H9 (cell line): ENCODE results near the gene MFSD11. TPM values are rescaled to one million over a fixed set of nuclear protein-coding genes. Genes with fewer than 3 reads are reported as not detected.

Experiments
- DNase-seq: peaks from one replicate; pipeline ENCODE4 v3.0.0-alpha.2; 2017
- H2AFZ ChIP-seq: one replicate; pipeline ENCODE4 v1.6.1; 2013; ENCODE audit warnings: mild to moderate bottlenecking, low read length, control low read depth, moderate library complexity
- H2AK5ac ChIP-seq: 2 replicates; pipeline ENCODE4 v1.6.1; 2013; ENCODE audit warnings: low read length, control low read depth, mixed read lengths; ENCODE audit not compliant: insufficient read length
- H2BK120ac ChIP-seq: one replicate; pipeline ENCODE4 v1.6.1; 2013; ENCODE audit warnings: low read depth, mild to moderate bottlenecking, low read length, control low read depth, inconsistent platforms; ENCODE audit not compliant: poor library complexity, severe bottlenecking
- H2BK12ac ChIP-seq: 2 replicates; pipeline ENCODE4 v1.6.1; 2013; ENCODE audit warnings: low read length, control low read depth, mixed read lengths, low read depth; ENCODE audit not compliant: insufficient read length
- H2BK15ac ChIP-seq: 2 replicates; pipeline ENCODE4 v1.6.1; 2013; ENCODE audit warnings: low read depth, low read length, control low read depth
- H2BK20ac ChIP-seq: one replicate; pipeline ENCODE4 v1.6.1; 2013; ENCODE audit warnings: low read depth, mild to moderate bottlenecking, low read length, control low read depth, inconsistent platforms; ENCODE audit not compliant: poor library complexity, severe bottlenecking
- H2BK5ac ChIP-seq: 2 replicates; pipeline ENCODE4 v1.6.1; 2013; ENCODE audit warnings: low read length, control low read depth, mixed read lengths; ENCODE audit not compliant: insufficient read length
- H3K14ac ChIP-seq: 2 replicates; pipeline ENCODE4 v1.6.1; 2013; ENCODE audit warnings: low read length, control low read depth; ENCODE audit not compliant: insufficient read depth
- H3K18ac ChIP-seq: 2 replicates; pipeline ENCODE4 v1.6.1; 2013; ENCODE audit warnings: low read depth, mild to moderate bottlenecking, mixed read lengths, low read length, control low read depth; ENCODE audit not compliant: insufficient read length
- H3K23ac ChIP-seq: 2 replicates; pipeline ENCODE4 v1.6.1; 2013; ENCODE audit warnings: low read length, control low read depth, mixed read lengths, low read depth; ENCODE audit not compliant: insufficient read length
- H3K23me2 ChIP-seq: 2 replicates; pipeline ENCODE4 v1.6.1; 2013; ENCODE audit warnings: low read depth, mild to moderate bottlenecking, mixed read lengths, low read length, control low read depth; ENCODE audit not compliant: insufficient read length, poor library complexity, severe bottlenecking
- H3K27ac ChIP-seq: 2 replicates; pipeline ENCODE4 v1.5.1; 2013; ENCODE audit warnings: low read length, control low read depth, mixed read lengths, low read depth; ENCODE audit not compliant: insufficient read length
- H3K27me3 ChIP-seq: 2 replicates; pipeline ENCODE4 v1.6.1; 2013; ENCODE audit warnings: low read length, control low read depth, inconsistent platforms; ENCODE audit not compliant: insufficient read depth
- H3K4ac ChIP-seq: 2 replicates; pipeline ENCODE4 v1.6.1; 2013; ENCODE audit warnings: low read depth, mild to moderate bottlenecking, control low read depth, inconsistent platforms, low read length, moderate library complexity
- H3K4me1 ChIP-seq: 2 replicates; pipeline ENCODE4 v1.6.1; 2013; ENCODE audit warnings: low read length, control low read depth, inconsistent platforms; ENCODE audit not compliant: insufficient read depth
- H3K4me2 ChIP-seq: 2 replicates; pipeline ENCODE4 v1.6.1; 2013; ENCODE audit warnings: low read length, control low read depth, mixed read lengths; ENCODE audit not compliant: insufficient read length, insufficient read depth
- H3K56ac ChIP-seq: 2 replicates; pipeline ENCODE4 v1.6.1; 2013; ENCODE audit warnings: low read depth, mild to moderate bottlenecking, mixed read lengths, low read length, control low read depth; ENCODE audit not compliant: insufficient read length
- H3K79me1 ChIP-seq: 2 replicates; pipeline ENCODE4 v1.6.1; 2013; ENCODE audit warnings: low read depth, mild to moderate bottlenecking, moderate library complexity, low read length, control low read depth, inconsistent platforms; ENCODE audit not compliant: insufficient read depth, poor library complexity, severe bottlenecking
- H3K79me2 ChIP-seq: 2 replicates; pipeline ENCODE4 v1.6.1; 2013; ENCODE audit warnings: low read length, control low read depth, inconsistent platforms; ENCODE audit not compliant: insufficient read depth
- H3K9ac ChIP-seq: 2 replicates; pipeline ENCODE4 v1.6.1; 2013; ENCODE audit warnings: low read length, control low read depth, mixed read lengths; ENCODE audit not compliant: insufficient read length; ENCODE audit errors: extremely low read depth
- H3K9me3 ChIP-seq: one replicate; pipeline ENCODE4 v1.6.1; 2013; ENCODE audit warnings: low read depth, low read length, inconsistent platforms; ENCODE audit not compliant: control insufficient read depth
- H3T11ph ChIP-seq: one replicate; pipeline ENCODE4 v1.6.1; 2013; ENCODE audit warnings: mild to moderate bottlenecking, low read length, control low read depth, inconsistent platforms
- H4K20me1 ChIP-seq: one replicate; pipeline ENCODE4 v1.6.1; 2013; ENCODE audit not compliant: control insufficient read depth, insufficient read length, insufficient read depth
- H4K5ac ChIP-seq: 2 replicates; pipeline ENCODE4 v1.6.1; 2013; ENCODE audit warnings: low read depth, mild to moderate bottlenecking, mixed read lengths, low read length, control low read depth; ENCODE audit not compliant: insufficient read length
- H4K8ac ChIP-seq: replicated peaks from 2 replicates; pipeline ENCODE4 v1.6.1; 2013; ENCODE audit warnings: low read length, control low read depth, mixed read lengths, low read depth; ENCODE audit not compliant: insufficient read length
- H4K91ac ChIP-seq: 2 replicates; pipeline ENCODE4 v1.6.1; 2013; ENCODE audit warnings: low read depth, mild to moderate bottlenecking, moderate library complexity, mixed read lengths, low read length, control low read depth; ENCODE audit not compliant: insufficient read length
- H3K27ac Mint-ChIP-seq, 3 experiments: 2 replicates in 2 of 3; 3 replicates in 1 of 3; pipeline ENCODE4 v1.8.0; 2020 to 2021; ENCODE audit warnings: mixed read lengths in 3 of 3, mild to moderate bottlenecking in 1 of 3, moderate library complexity in 1 of 3
- H3K27me3 Mint-ChIP-seq: 2 replicates; pipeline ENCODE4 v1.8.0; 2021; ENCODE audit warnings: low read depth, mild to moderate bottlenecking, moderate library complexity, mixed read lengths
- H3K36me3 Mint-ChIP-seq, 3 experiments: 2 replicates in 2 of 3; 3 replicates in 1 of 3; pipeline ENCODE4 v1.8.0; 2020 to 2021; ENCODE audit warnings: low read depth in 3 of 3, mixed read lengths in 3 of 3; ENCODE audit not compliant: insufficient read depth in 1 of 3
- H3K4me1 Mint-ChIP-seq, 2 experiments: 2 replicates each; pipeline ENCODE4 v1.8.0; 2020; ENCODE audit warnings: mixed read lengths in 2 of 2
- H3K4me3 Mint-ChIP-seq, 2 experiments: 2 replicates in 1 of 2; 3 replicates in 1 of 2; pipeline ENCODE4 v1.8.0; 2020 to 2021; ENCODE audit warnings: mild to moderate bottlenecking in 2 of 2, mixed read lengths in 2 of 2, moderate library complexity in 1 of 2
- H3K9me3 Mint-ChIP-seq, 2 experiments: 2 replicates in 1 of 2; 3 replicates in 1 of 2; pipeline ENCODE4 v1.8.0; 2020; ENCODE audit warnings: mild to moderate bottlenecking in 2 of 2, mixed read lengths in 2 of 2, moderate library complexity in 1 of 2
- CTCF ChIP-seq: fragments of 200-600 bp; sonication (generic); conservative IDR thresholded peaks from 3 replicates; pipeline ENCODE4 v1.8.0; 2021; ENCODE audit warnings: antibody characterized with exemption, mild to moderate bottlenecking
- WGBS: extraction: QIAGEN DNeasy Blood & Tissue Kit; methylation state at CpG from one replicate; pipeline ENCODE4 v1.1.7; 2013; ENCODE audit warnings: missing lambda C conversion rate, low lambda C conversion rate, mixed read lengths; ENCODE audit not compliant: insufficient read length; ENCODE audit errors: extremely low coverage; 5-methylcytosine and 5-hydroxymethylcytosine counted together
- total RNA-seq: library from RNA; stranded (reverse); gene quantifications from 2 replicates; pipeline ENCODE4 v1.2.1, GENCODE V29; 2021

Gene MFSD11
- total RNA-seq, 1 experiment from 2014 or later: 19.9 TPM

- H3K27ac ChIP-seq: no peak overlapping the region
- H3K4me1 ChIP-seq: no peaks in the 10 kb centered on the region
- Mint-ChIP-seq H3K4me1 (peaks cover 7 to 20% of the 10 kb centered on the region in 2 experiments), H3K27ac (peak overlapping the region in 2 of 3 experiments; percentile 55 to 74; a peak in 5 of 7 replicates), H3K36me3 (peaks cover 0 to 4% (median 2%) of the 10 kb centered on the region in 3 experiments; a peak in 2 of 7 replicates), H3K9me3 (peaks cover 2 to 3% of the 10 kb centered on the region in 2 experiments; a peak in 2 of 5 replicates), H3K4me3 (no peak overlapping the region), H3K27me3 (no peaks in the 10 kb centered on the region)
- H3K9ac ChIP-seq: no peak overlapping the region
- no peaks in the 10 kb centered on the region for H3K27me3 ChIP-seq
- no peaks in the 10 kb centered on the region for H3K79me2 ChIP-seq
- no peaks in the 10 kb centered on the region for H4K20me1 ChIP-seq
- DNase-seq: no peak
- no peak overlapping the region for H2BK12ac ChIP-seq
- H3K18ac ChIP-seq: no peak overlapping the region
- H3K23ac ChIP-seq: no peak overlapping the region
- H3K23me2 ChIP-seq: no peaks in the 10 kb centered on the region
- no peaks in the 10 kb centered on the region for H3K9me3 ChIP-seq
- WGBS: no CpG with 5 or more reads among the region's 11 CpGs
- H4K8ac ChIP-seq: no peak overlapping the region
- H2AFZ ChIP-seq: no peak overlapping the region
- H3K14ac ChIP-seq: no peak overlapping the region
- H3T11ph ChIP-seq: no peak overlapping the region
- H4K91ac ChIP-seq: no peak overlapping the region
- H3K56ac ChIP-seq: no peak overlapping the region
- H3K4me2 ChIP-seq: no peak overlapping the region
- TF ChIP-seq CTCF: no peak
- no peak overlapping the region for H4K5ac ChIP-seq
- H2AK5ac ChIP-seq: no peak overlapping the region
- H2BK120ac ChIP-seq: no peak overlapping the region
- no peaks in the 10 kb centered on the region for H3K79me1 ChIP-seq
- no peak overlapping the region for H2BK5ac ChIP-seq
- H2BK15ac ChIP-seq: no peak overlapping the region
- no peak overlapping the region for H2BK20ac ChIP-seq
- H3K4ac ChIP-seq: no peak overlapping the region
Measured at GRCh38 chr17:76791053-76791980, 53.4 kb downstream of the MFSD11 start.
